Measurements from ENCODE around the gene LENEP.

DNA sequence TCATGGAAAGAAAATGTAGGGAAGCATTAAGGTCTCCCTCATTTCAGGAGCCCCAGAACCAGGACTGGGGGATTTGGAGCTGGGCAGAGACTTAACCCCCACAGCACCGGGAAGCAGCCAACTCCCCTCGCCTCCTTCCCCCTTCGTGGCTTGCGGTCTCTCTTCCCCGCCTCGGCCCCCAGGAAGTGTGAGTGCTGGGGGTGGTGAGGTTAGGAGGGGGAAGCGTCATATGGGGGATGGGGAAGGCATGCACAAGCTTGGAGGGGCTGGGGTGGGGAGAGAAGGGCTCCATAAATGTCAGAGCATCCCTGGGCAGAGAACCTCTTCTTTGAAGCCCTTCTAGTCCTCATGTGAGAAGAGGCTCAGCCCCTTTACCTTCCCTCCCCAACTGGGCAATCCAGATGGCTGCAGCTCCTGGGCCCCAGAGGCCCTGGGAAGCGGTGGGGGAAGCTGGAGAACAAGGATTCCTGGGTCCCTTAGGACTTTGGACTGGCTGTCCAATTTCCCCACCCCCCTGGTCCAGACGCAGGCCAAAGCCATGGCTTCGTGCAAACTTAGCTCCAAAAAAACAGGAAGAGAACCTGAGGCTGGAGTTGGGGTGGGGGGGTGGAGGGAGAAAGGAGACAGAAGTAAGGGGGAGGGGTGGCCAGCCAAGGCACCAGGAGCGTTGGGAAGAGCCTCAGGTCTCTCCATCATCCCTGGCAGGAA lies 17.0 kb downstream of the LENEP start:
- TF ChIP-seq, protein P1, sequence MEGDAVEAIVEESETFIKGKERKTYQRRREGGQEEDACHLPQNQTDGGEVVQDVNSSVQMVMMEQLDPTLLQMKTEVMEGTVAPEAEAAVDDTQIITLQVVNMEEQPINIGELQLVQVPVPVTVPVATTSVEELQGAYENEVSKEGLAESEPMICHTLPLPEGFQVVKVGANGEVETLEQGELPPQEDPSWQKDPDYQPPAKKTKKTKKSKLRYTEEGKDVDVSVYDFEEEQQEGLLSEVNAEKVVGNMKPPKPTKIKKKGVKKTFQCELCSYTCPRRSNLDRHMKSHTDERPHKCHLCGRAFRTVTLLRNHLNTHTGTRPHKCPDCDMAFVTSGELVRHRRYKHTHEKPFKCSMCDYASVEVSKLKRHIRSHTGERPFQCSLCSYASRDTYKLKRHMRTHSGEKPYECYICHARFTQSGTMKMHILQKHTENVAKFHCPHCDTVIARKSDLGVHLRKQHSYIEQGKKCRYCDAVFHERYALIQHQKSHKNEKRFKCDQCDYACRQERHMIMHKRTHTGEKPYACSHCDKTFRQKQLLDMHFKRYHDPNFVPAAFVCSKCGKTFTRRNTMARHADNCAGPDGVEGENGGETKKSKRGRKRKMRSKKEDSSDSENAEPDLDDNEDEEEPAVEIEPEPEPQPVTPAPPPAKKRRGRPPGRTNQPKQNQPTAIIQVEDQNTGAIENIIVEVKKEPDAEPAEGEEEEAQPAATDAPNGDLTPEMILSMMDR (IDR thresholded peaks at IDR 0.05; ENCODE audit: borderline replicate concordance, extremely low read depth, low read length, poor library complexity, severe bottlenecking): no peak
- TF ChIP-seq EZH2 (IDR thresholded peaks at IDR 0.05; ENCODE audit: borderline replicate concordance, low read depth, low read length, severe bottlenecking): no peak

Measured in DND-41 (cell line).